NCI-H2196 treated with DMSO at 0.1 percent for 48 hours (cell line): ENCODE measurements around the gene HEY2.
A peak's percentile ranks its signal among the peaks of the same experiment; 100 is the strongest.
"Not testable (repeated sequence)": the region's sequence is repeated elsewhere in the genome, so short reads cannot be mapped to it uniquely, and the experiment has no call there.

Experiments
- DNase-seq: peaks from one replicate; lab custom pipeline; 2025; ENCODE audit not compliant: unreplicated experiment; lab: John Stamatoyannopoulos, UW

HEY2 gene

DNA sequence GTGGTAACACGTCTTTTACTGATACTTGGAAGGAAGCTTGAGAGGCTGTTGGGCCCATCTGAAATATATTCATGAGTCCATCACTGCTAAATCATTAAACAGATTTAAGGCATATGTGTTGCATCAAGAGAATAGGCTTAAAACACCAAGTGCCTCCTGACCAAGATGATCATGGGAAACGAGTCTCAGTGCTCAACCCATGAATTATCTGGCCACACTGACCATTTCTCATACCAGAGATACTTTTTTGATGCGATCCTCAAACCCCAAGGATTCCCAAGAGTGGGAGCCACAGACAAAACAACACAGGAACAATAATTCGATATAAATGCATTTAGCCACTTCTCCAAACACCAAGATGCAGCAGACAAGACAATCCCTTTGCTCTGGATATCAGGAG lies 17.2 kb downstream of the HEY2 start:
- DNase-seq = no peak

DNA sequence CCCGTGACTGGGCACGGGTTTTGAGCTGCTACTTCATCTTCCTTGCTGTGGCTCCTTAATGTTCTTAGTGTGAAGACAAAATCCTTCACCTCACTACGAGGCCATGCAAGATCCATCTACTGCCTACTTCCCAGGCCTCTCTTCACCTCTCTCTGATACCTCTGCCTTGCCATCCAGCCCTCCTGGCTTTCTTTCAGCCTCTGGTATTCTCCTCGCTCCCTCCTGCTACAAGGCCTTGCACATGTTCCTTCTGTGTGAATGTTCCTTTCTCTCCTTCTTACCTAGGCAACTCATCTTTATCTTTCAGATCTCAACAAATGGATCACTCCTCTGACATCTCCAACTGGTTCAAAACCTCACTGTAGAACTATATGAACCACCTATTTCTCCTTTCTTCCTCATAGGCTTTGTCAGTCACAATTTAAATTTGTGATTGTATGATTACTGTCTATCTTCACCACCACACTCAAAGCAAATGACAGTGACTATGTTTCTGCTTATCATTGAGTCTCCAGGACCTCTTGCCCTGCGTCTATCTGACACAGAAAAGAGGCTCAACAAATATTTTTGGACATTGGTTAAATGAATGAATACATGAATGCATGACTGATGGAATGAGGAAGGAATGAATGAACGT lies 19.8 kb downstream of the HEY2 start:
- DNase-seq = no peak

DNA sequence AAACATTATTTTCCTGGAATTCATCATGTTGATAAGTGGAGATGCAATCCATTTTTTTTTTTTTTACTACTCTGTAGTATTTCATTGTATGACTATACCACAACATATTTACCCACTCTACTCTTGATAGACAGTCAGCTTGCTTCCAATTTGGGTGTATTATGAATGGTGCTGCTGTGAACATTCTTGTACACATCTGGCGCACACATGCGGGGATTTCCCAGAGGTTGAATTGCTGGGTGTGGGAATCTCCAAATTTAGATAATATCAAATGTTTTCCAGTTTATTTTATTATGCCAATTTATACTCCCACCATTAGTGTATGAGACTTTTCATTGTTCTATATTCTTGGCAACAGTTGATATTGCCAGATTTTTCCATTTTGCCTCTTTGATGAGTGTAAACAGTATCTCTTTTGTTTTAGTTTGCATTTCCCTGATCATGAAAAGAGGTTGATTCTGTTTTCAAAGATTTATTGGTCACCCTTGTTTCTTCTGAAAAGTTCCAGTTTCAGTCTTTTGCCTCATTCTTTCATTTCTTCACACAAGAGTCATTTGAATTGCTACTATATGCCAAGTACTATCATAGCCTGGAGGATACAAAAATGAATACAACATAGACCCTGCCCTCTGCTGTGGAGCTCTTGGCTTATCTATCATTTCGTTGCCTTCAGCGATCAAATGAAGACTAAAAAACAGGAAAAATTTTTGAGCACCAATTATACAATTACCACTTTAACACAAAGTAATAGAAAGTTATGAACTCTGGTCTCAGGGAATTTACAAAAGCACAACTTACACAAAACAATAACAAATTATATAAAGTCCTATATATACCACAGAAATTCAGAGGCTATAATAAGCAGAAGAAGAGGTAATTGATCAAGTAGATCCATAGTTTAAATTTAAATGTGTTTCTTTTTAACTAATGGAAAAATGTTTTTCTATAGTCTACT lies 24.2 kb downstream of the HEY2 start:
- no peak for DNase-seq

DNA sequence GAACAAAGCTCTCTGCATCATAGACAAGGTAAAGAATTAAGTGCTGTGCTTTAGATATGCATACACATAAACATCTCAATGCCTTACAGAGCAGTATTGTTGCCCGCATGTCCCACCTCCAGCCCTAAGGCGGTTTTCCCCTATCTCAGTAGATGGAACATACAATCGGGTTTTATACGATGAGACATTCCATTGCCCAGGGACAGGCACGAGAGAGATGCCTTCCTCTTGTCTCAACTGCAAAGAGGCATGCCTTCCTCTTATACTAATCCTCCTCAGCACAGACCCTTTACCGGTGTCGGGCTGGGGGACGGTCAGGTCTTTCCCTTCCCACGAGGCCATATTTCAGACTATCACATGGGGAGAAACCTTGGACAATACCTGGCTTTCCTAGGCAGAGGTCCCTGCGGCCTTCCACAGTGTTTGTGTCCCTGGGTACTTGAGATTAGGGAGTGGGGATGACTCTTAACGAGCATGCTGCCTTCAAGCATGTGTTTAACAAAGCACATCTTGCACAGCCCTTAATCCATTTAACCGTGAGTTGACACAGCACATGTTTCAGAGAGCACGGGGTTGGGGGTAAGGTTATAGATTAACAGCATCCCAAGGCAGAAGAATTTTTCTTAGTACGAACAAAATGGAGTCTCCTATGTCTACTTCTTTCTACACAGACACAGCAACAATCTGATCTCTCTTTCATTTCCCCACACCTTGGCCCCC lies 26.8 kb downstream of the HEY2 start:
- DNase-seq = not testable (repeated sequence)

- DNase-seq = peak; percentile 87
These were observed 30.6 kb downstream of the HEY2 start for GRCh38 chr6:125779924-125780539.

GRCh38 chr6:125780540-125781313 lies 31.3 kb downstream of the HEY2 start:
- DNase-seq = no peak

GRCh38 chr6:125781314-125781868 lies 32.0 kb downstream of the HEY2 start:
- no peak for DNase-seq

DNA sequence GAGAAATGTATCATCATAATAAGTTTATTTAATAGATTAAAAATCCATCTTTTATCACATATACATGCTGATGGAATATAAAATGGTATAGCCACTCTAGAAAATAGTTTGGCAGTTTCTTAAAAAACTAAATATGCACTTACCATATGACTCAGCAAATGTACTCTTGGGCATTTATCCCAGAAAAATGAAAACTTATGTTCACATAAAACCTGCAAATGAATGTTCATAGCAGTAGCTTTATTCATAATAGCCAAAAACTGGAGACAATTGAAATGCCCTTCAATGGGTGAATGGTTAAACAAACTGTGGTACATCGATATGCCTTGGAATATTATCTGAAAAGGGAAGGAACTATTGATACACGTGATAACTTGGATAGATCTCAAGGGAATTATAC lies 34.9 kb downstream of the HEY2 start:
- DNase-seq = no peak

- DNase-seq = no peak
These were observed 38.4 kb downstream of the HEY2 start for GRCh38 chr6:125787791-125788190.

DNA sequence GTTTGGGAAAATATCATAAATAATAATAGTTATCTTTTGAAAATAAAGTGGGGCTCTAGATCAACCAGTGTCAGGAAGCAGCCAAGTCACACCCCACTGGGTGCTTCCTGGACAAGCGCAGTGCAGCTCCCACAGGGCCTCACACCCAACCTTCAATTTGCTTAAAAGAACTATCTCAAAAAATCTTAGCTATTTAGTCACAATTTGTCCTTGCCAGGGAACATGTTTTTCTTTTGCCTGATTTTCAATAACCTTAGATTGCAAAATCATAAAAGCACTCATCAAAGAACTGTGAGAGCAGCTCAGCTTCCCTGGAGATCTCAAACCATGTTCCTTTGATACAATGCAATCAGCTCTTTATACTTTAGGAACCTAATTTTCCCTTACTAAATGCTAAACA lies 39.7 kb downstream of the HEY2 start:
- DNase-seq = no peak

GRCh38 chr6:125789576-125790357 lies 40.3 kb downstream of the HEY2 start:
- peak; percentile 56 for DNase-seq

DNA sequence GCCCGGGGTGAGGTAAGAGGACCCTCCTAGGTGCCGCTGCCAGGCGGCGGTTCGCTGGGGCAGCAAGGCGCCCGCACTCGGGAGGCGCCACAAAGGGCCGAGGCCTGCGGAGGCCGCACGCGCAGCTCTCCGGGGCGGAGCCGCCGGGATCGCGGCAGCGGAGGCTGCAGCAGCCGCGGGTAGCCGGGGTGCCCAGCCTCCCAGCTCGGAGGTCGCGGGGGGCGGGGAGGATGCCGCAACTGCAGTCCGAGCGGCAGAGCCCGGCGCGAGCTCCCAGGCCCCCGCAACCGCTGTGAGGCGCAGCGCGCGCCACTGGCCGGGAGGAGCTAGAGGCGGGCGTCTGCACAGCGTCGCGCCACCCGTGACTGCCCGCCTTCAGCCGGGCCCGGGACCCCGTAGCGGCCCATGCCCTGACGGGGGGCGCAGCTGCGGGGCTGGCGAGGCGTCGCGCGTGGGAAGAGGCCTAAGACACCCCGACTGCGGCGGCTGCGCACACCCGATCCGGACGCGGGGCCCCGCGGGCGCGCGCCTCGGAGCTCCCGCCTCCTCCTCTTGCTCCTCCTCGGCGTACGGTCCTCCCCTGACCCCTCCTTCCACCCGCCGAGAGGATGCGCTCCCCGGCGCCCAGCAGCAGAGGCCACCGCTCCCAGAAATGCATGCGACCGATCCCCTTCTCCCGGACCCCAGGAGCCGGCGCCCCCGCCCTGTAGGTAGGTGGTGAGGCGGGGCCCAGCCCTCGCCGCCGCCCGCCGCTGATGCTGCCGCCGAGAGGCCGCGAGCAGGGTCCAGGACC lies 41.1 kb downstream of the HEY2 start, which contains the start of gene NCOA7:
Gene NCOA7, plus strand, starts transcription at position 603 of the 793 bp plus-strand sequence. CDS start 24,395 bp downstream, outside the sequence.
- peak; percentile 48 for DNase-seq

DNA sequence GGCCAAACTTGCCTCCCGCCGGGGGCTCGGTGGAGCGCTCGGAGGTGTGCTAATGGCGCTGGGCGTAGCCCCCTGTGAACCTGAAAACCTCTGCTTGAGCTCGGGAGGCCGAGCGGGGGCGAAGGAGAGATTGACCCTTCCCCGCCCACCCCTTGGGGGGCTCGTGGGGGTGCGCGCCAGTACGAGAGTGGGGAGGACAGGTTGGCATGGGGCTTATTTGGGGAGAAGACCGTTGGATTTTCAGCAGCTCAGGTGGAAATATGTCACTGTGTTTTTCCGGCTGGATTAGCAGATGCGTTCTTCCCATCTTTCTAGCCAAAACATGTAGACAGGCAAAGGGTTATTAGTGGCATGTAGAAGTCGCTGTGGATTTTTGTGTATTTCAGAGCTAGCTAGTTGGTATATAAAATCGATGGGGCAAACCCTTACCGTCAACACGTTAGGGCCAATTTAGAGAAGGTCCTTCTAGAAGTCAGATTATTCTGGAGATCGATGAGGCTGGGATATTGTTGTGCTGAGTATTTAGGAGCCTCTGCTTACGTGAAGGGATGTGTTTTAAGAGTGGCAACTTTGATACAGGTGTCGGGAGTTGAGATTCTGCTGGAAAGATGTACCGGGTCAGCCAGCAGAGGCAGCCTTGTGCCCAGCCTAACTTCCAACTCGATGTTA lies 41.9 kb downstream of the HEY2 start:
- DNase-seq = peak; percentile 43

GRCh38 chr6:125791820-125792165 lies 42.4 kb downstream of the HEY2 start:
- no peak for DNase-seq

DNA sequence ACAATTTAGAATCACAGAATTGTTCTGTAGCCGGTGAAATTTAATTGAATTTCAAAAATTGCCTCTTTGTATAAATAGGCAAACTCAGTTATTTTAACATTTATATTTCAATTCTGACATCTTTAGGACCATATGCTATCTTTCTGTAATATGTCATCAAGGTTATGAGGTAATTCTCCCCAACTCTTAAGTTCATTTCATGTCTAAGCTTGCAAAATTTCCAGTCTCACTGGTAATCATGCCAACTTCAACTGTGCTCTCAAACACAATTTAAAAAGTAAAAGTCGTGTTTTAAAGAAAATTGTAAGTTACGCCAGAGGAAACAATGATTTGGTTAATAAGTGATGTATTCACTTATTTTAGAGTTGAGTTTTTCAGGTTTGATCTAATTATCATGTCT lies 42.7 kb downstream of the HEY2 start:
- no peak for DNase-seq

DNA sequence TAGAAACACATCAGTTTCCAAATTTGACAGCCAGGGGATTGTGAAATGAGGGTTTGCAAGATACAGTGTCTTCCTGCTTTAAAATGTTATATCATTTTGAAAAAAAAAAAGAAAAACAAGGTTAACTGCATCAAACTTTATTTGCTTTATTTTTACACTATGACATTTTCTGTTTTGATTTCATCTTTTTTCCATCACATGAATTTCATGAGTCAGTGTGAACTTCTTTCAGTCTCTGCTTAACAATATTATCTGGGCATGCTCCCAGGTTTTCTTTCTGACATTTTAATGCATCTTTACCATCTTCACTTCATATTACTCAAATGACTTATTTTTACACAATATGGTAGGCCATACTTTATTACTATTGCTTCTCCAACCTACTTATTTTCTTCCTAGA lies 43.2 kb downstream of the HEY2 start:
- DNase-seq = no peak

DNA sequence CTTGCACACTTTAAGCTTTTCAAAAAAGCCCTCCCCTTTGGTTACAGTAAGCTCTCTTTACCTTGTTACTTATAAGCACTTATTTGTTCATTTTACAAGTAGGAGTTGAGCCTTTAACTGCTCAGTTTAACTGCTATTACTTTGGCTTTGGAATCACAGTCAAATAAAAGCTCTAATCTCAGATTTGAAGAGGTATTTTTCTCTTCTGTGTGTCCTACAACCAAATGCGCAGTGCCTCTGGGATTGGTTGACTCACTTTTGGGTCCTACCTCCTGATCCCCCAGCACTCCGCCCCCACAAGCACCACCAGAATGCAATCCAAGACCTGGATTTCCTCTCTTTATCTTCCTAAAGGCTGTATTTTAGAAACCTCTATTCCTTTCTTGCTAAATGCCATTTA lies 43.8 kb downstream of the HEY2 start:
- no peak for DNase-seq

- no peak for DNase-seq
These were observed 44.4 kb downstream of the HEY2 start for GRCh38 chr6:125793863-125794262.
